CD4-positive, alpha-beta T cell treated with Interleukin-2 at 100 ng/mL for 4 hours (primary cell): ENCODE data around the gene ADCY2.

Source experiments
- DNase-seq: peaks from one replicate; pipeline ENCODE4 v3.0.0-alpha.2; 2020; ENCODE audit warnings: low spot score

ADCY2 gene

DNA sequence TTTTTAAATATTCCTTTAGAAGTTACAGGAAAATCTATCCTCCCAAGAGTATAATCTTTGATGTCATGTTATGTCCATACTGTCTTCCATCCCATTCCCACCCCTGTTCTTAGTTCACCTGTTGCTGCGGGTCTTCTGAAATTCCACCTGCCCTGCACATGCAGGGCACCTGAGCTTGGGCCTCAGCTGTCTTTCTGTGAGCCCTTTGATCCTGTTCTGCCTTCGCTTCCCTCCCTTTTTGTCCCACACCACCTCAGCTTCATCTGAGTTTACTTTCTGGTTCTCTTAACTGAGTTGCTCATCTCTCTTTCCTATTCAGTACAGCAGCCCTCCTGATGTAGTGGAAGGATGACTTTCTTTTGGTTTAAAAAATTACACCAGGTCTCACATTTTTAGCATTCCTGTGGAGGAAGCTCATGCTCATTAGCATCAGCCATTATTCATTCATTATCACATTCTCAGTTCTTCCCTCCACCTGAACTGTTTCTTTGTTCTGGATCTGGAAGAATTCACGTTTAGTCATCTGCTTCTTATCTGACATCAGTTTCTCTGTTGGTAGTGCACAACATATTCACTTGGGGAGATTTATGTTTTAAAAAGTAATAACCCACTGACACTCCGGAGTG lies 211.0 kb downstream of the ADCY2 start:
- DNase-seq, result no peak

DNA sequence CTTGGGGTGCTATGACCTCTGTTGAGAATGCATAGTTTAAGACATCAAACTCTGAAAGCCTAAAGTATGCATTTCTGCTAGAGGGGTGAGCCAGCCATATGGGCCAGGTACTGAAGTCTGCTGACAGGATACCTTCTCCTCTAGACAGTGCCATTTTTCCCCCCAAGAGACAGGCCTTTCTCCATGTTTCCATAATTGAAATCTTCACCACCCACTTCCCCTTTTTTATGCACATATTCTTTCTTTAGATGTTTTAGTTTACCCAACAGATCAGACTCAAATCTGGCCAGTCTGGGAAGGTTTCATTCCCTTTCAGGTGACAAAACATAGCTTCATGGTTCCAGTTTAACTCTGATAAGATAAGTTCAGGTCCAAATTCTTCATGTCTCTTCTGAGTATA lies 212.8 kb downstream of the ADCY2 start:
- DNase-seq, result no peak

DNA sequence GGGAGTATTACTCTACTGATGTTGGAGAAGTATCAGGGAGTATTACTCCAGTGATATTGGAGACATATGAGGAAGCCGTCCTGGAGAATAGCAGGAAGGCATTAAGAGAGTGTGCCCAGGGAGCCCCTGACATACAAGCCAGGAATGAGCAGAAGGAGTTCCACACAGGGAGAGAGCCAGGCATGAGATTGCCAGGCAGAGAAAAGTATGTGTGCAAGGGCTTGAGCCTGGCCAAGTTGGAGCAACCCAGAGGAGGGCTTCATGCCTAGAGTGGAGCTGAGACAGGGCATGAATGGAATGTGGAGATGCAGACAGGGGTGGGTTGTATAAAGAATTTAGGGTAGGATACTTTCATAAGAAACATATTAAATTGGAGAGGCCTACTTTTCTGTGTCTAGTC lies 213.8 kb downstream of the ADCY2 start:
- no peak for DNase-seq

DNA sequence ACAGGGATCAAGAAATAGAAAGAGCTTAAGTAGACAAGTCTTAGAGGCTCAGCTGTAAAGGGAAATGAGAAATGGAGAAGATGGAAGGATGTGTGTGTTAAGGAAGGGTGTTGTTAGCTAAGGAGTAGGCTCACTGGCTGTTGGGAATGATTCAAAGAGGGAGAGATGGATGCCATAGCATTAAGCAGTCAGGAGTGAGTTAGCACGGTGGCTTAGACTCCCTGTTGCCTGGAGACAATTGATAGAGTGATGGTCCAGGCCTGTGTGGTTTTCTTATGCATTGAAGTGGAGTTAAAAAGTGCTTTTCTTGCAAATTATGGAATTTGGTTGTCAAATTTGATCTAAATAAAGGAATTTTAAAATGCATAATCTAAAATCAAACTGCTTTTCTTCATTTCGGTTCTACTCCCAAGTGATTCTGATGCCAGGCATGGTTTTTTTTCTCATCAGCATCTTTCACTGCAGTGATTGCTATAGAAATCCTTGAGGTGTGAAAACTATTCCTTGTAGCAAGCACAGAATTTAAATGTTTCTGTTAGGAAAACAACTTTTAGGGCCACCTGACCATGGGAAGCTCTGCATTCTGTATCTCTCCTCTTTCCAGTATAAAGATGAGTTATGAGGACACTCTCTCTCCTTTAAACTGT lies 214.7 kb downstream of the ADCY2 start:
- no peak for DNase-seq

DNA sequence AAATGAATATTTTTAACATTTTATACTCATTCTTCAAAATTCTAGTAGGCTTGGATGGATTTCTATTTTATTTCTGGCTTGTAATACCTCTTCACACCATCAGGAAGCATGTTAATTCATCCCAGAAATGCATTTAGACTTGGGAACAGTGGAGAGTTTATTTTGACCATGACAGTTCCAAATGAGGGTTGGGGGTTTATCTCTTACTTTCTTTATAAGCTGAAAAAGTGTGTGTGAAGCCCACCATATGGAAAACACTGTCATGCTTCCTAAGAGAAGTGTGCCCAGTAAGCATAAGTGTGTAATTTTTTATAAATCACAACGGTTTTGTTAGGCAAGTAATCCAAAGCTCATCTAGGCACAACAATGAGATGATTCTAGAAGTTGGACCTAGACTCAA lies 215.6 kb downstream of the ADCY2 start:
- DNase-seq, result no peak

DNA sequence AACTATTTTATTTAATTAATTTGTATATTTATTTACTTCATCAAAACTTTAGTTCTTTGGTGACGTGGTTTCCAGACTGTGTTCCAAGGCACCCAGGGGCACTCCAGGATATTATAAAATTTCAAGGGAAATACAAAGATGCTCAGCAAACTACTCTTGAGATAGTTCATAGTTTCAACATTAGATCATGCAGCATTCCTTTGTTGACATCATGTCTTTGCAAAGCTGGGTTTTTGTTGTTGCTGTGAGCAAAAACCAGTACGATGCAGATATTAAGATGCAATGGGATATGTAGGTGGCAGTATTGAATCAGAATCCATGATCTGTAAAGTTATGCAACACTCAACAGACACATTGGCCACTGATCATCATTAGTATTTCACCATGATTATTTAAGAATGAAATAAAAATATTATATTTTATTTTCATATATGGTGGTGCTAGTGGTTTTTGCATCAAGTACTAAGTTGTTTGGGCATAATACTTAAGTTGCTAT lies 219.7 kb downstream of the ADCY2 start:
- DNase-seq, result no peak

DNA sequence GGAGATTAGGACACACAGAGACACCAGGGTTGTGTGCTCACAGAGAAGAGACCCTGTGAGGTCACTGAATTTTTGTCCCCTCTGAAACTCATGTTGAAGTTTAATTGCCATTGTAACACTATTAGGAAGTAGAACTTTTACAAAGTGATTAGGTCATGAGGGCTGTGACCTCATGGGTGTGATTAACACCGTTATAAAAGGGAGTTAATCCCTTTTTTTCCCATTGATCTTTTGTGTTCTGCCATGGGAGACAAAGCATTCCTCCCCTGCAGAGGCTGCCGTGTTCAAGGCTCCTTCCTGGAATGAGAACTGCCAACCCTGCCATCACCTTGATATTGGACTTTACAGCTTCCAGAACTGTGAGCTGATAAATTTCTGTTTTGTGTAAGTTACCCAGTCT lies 221.0 kb downstream of the ADCY2 start:
- no peak for DNase-seq

DNA sequence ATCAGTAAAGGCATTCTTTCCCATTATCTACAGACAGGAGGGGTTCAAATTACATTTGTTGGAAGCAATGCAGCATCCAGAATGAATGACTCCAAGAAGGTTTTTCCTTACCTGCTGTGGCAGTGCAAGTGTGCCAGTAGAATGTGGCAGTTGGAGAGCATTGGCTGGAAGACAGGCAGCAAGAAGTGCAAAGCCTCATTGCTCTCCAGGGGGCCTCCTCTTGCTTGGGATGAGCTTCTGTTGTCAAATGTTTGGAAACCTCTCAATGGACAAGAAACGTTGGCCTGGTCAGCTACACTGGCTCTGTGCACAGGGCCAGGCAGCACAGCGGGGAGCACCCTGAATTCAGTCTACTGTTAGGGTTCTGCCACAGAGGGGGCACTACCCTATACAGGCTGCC lies 226.6 kb downstream of the ADCY2 start:
- no peak for DNase-seq

DNA sequence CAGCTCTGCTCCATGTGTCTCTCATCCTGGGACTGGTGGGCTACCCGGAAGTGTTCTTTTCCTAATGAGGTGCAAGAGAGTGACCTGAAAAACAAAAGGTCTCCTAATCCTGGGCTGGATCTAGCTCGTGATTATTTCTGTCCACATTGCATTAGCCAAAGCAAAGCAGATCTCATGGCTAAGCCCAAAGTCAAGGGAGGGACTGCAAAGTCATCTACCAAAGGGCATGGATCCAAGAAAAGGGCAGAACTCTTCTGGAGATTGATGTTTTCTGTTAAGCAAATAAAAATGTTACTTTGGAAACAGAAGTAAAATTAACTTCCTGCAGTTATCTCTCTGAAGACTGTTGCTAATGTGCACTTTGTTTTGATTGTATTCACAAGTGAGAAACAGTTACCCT lies 229.8 kb downstream of the ADCY2 start:
- DNase-seq, result no peak

DNA sequence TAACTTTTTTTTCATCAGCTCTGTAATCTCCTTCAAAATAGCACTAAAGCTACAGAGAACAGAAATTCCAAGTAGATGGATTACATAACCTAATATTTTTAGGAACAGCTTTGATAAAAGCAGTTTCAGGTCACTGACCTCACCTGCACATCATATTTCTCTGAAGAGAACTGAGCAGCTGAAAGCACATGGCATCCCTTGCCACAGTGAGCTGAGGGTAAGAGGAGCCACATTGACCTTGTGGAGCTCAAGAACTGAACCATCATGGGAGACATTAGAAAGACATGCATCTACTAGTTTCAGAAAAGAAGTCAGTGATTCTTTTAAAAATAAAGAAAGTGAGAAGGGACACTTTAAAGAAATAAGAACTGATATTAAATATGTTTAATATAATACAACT lies 232.3 kb downstream of the ADCY2 start:
- no peak for DNase-seq

DNA sequence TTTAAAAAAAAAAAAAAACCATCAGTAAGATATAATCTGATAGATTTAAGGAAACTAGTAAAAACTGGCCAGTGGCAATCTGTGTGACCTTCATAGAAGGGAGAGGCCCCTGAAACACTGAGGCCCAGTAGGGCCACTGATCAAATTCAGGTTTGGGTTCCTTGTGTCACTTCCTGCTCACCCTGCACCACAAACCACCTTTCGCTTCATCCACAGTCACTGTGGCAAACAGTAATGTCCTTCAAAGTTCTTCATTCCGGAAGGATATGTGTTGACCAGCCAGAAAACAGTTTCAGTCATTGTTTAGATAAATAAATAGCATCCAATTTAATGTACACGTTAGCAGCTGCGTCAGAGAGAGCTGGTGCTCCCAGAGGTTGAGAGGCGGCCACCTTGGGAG lies 232.9 kb downstream of the ADCY2 start:
- no peak for DNase-seq

DNA sequence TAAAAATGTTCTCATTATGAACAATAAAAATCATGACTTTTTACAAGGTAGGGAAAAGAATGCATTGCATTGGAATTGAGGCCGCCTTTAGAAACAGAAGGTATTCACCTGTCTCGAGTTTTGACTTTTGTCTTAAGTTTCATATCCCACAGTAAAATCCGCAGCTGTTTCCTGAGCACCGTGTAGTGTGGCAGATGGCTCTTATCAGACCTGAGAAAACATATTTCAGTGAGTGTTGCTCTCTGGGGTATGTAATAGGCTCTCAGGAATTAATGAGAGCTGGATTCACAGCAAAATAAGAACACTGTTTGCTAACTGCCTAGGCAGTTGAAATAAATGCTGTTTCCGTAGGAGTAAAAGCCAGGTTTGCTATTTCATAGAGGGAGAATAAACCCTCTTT lies 233.6 kb downstream of the ADCY2 start:
- no peak for DNase-seq

DNA sequence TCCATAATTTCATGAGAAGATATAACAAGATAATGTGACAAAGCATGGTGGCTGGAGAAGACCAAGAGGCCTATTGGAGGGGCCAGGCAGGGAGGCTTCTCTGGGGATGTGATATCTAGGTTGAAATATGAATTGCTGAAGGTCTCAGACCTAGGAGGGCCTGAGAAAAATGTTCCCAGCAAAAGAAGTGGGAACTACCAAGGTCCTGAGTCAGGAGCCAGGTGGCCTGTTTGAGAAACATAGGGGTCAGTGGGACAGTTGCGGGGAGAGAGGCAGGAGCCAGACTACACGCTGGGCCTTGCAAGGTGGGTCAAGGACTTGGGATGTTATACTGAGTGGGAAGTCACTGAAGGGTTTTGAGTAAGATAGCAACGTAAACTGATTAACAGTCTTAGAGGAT lies 238.9 kb downstream of the ADCY2 start:
- no peak for DNase-seq

DNA sequence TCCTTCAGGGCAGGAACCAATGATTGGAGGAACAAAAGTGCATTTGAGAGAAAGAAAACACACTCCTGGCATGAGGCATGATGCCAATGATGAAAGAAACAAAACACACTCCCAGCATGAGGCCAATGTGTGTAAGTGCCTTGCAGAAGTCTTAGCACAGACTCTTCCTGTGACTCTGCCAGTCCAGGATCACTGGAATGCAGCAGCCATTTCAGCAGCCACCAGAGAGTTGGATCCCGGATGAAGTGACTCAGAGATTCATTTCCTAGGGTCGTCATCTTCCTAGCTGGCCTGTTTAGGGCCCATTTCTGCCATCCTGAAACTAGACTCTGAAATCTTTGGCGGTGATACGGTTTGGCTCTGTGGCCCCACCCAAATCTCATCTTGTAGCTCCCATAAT lies 242.5 kb downstream of the ADCY2 start:
- DNase-seq, result no peak

DNA sequence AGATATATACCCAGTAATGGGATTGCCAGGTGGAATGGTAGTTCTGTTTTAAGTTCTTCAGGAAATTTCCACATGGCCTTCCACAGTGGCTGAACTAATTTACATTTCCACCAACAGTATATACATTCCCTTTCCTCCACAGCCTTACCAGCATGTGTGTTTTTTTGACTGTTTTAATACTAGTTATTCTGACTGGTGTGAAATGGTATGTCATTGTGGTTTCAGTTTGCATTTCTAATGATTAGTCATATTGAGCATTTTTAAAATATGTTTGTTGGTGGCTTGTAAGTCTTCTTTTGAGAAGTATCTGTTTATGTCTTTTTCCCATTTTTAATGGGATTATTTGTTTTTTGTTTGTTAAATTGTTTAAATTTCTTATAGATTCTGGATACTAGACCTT lies 246.1 kb downstream of the ADCY2 start:
- DNase-seq, result no peak

DNA sequence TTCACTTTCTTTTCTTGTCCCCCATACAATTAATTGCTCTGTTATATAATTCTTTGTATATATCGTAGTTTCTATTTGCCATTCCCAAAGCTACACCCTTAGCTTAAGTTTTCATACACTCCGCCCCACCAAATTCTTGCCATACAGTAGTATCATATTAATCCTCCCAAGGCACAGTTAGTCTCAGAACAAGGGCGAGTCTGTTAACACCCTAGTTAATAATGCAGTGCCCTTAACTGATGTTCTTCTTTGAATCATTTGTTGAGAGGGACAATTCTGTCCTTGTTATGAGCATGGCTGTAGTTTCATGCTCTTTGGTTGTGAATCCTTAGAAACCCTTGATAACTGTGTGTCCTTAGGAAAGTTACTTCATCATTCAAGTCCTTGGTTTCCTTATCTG lies 248.8 kb downstream of the ADCY2 start:
- no peak for DNase-seq

DNA sequence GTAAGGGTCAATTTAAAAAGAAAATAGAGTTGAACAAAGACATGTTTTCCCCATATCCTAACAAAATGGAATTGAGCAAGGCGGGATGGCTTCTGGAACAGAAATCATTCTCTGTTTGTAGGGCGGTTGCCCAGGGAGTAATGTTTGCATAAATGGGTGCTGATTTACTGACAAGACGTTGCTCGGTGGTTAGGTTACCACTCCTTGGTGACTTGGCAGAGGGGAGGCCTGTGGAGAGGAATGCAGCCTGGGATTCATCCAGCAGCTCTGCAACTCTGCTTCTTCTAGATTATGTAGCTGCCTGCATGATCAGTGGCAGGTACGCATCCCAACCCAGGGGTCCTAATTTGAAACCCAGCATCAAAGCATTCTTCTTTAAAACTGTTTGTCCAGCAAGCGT lies 254.8 kb downstream of the ADCY2 start:
- DNase-seq, result no peak

DNA sequence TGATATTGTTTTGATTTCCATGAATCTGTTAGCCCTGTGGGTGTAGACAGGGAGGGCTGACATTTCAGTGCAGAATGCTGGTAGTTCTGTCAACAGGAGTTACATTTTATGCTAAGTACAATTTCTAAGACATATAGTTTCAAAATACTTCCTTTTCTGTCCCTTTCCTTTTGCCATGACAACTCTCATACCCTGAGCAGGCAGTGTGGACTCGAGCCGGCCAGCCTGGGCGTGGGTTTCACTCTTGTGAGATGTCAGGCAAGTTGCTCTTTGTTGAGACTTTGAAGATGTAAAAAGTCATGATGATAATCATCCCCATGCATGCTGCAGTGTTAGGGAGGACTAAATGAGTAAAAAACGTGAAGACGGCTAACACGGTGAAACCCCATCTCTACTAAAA lies 257.1 kb downstream of the ADCY2 start:
- DNase-seq, result no peak

DNA sequence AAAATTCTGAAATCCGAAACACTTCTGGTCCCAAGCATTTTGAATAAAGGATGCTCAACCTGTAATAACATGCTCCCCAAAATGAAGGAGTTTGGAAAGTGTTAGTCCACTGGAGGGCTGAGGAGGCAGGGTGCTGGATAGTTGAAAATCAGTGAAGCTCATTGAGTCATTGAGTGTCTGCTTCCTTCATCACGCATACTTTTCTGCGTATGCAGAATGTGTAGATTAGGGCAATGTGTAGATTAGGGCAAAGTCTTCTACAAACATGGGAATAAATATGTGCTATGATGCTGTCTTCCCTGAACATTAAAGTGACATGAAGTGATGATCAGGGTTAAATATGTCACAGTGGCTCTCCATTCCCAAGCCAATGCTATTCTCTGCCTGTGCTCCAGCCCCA lies 261.2 kb downstream of the ADCY2 start:
- no peak for DNase-seq

DNA sequence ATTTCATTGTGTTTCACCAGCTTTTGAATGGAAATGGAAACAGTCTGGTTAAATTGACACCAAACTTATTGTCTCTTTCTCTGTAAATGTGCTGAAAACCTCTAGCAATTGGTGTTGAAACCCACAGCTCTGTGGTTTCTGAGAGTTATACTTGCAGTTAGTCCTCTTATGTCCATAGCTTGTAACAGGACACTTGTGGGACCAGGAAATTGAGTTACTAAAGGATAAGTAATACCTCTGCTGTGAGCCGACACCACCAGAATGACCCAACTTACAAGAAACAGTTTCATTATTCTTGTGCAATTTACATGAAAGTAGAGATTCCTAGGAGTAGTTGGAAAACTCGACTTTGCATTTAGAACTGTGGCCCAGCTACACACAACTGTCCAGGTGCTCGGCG lies 263.5 kb downstream of the ADCY2 start:
- DNase-seq, result no peak

DNA sequence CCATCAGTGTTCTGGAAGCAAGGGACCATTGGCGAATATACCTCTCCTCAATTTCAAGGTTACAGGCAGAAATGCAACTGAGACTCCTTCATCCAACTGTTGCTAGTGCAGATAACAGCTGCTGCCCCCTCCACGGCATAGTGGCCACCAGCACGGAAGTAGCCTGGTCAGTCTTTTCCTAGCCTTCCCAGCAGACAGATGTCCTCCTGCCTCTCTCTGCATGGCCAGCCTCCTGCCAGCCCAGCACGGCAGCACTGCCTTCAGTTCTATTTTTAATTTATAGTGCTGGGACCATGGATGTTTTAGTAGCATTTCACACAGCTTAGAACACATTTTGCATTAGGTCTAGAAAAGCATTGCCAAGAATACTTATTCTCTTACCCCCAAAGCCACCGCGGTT lies 266.4 kb downstream of the ADCY2 start:
- DNase-seq, result no peak

DNA sequence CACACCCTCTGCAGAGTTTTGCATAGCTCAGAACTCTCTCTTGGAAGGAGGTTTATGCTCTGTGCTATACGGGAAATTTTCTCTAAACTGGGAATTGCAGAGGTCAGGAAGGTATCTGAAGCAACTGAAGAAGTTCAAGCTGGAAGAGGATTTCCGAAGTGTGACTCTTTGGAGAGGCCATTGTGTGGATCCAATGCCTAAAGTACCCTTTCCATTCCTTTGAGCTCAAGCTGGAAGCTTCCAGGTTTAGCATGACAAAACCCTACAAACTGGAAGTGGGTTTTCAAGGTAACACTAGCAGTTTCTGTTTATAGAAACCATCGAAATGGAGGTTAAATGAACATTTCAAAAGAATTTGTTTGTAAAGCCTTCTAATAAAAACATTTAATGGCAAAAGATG lies 267.9 kb downstream of the ADCY2 start:
- no peak for DNase-seq

DNA sequence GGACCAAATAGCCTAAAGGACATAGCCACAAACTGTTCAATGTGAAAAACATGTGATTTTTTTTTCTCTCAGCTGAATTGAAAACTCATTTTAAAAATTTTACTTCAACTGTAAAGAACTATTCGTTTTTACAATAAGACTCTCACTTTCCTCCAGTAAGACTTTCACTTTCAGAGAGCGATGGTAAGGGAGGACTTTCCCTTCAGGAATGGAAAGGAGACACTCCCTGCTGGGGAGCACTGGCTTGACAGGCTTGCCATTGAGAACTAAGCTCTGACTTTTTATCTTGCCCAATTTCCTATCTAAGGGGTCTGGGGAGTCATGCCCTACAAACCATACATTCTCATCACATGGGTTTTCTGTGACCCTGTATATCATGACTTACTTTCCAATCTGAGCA lies 268.3 kb downstream of the ADCY2 start:
- no peak for DNase-seq

DNA sequence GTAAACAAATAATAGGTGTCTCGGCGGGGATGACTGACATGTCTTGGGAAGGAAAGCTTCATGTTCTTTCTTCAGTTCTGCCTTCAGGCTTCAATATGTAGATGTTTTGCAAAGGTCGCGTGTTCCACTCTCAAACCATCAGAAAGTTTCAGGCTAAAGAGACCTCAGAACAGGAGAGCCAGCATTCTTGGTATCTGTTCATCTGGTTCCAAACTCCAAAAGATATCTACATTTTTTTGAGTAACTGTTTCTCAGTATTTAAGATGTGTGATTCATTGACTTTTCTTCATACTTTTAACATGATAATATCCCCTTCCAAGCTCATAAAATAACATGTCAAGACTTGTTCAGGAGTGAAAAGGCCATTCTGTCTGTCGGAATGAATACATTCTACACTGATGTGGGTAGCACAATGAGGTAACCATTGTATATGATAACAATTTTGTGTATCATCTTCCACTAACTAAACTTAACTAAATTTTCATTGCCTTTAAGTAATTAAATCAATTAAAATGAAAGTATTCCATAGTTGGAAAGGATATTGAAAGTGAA lies 271.4 kb downstream of the ADCY2 start:
- DNase-seq, result no peak
